Measurements from ENCODE around the gene UTP20.
"Not testable (repeated sequence)": the region's sequence is repeated elsewhere in the genome, so short reads cannot be mapped to it uniquely, and the experiment has no call there.

Gene UTP20

GRCh38 chr12:101415228-101415627 lies 135.3 kb downstream of the UTP20 start:
- DNase-seq (ENCODE audit: low spot score) = no peak
- Histone ChIP-seq H3K4me3 (no peak overlapping the region), H3K27ac (no peak overlapping the region)
- TF ChIP-seq CTCF (IDR thresholded peaks at IDR 0.05) = no peak

- DNase-seq (ENCODE audit: low spot score); H3K27ac ChIP-seq: not testable (repeated sequence)
These were observed 142.2 kb downstream of the UTP20 start for GRCh38 chr12:101422066-101422465.

GRCh38 chr12:101424620-101425019 lies 144.7 kb downstream of the UTP20 start:
- H3K4me3 ChIP-seq = no peak overlapping the region
- DNase-seq (ENCODE audit: low spot score) = no peak
- no peak overlapping the region for H3K27ac ChIP-seq
- TF ChIP-seq CTCF (IDR thresholded peaks at IDR 0.05) = no peak

More at GRCh38 chr12:101422066-101422465, 142.2 kb downstream of the UTP20 start:
- not testable (repeated sequence) for H3K4me3 ChIP-seq

GRCh38 chr12:101430456-101430855 lies 150.6 kb downstream of the UTP20 start:
- H3K4me3 ChIP-seq = no peak overlapping the region

GRCh38 chr12:101436136-101436535 lies 156.2 kb downstream of the UTP20 start:
- Histone ChIP-seq H3K4me3 (no peak overlapping the region), H3K27ac (no peak overlapping the region)
- no peak for TF ChIP-seq CTCF (IDR thresholded peaks at IDR 0.05)
- DNase-seq (ENCODE audit: low spot score) = no peak

More at GRCh38 chr12:101430456-101430855, 150.6 kb downstream of the UTP20 start:
- no peak for DNase-seq (ENCODE audit: low spot score)
- H3K27ac ChIP-seq = no peak overlapping the region
- no peak for TF ChIP-seq CTCF (IDR thresholded peaks at IDR 0.05)

All from coronary artery (tissue), 2 donors.